Measurements from ENCODE around the gene MYO5B. TPM values are rescaled to one million over a fixed set of nuclear protein-coding genes. Genes with fewer than 3 reads are reported as not detected.

The MYO5B gene
- total RNA-seq, 2 experiments from 2014 or later: 0.78 TPM; not detected in 1

GRCh38 chr18:50061876-50062517 lies 132.9 kb downstream of the MYO5B start:
- no peak for DNase-seq
- no peaks in the 10 kb centered on the region for H3K4me1 Mint-ChIP-seq
- H3K4me3 Mint-ChIP-seq: no peak overlapping the region
- H3K27ac Mint-ChIP-seq: no peak overlapping the region
- no peaks in the 10 kb centered on the region for H3K9me3 Mint-ChIP-seq
- no peaks in the 10 kb centered on the region for H3K36me3 Mint-ChIP-seq
- peaks cover 9% of the 10 kb centered on the region for H3K27me3 Mint-ChIP-seq

GRCh38 chr18:50060822-50061221 lies 134.1 kb downstream of the MYO5B start:
- H3K27me3 Mint-ChIP-seq: peaks cover 9% of the 10 kb centered on the region
- DNase-seq: no peak
- H3K4me1 Mint-ChIP-seq: no peaks in the 10 kb centered on the region
- H3K9me3 Mint-ChIP-seq: no peaks in the 10 kb centered on the region
- no peaks in the 10 kb centered on the region for H3K36me3 Mint-ChIP-seq
- H3K27ac Mint-ChIP-seq: no peak overlapping the region
- H3K4me3 Mint-ChIP-seq: no peak overlapping the region

- H3K27me3 Mint-ChIP-seq: peaks cover 13% of the 10 kb centered on the region
- DNase-seq: no peak
- no peak overlapping the region for H3K4me3 Mint-ChIP-seq
- no peak overlapping the region for H3K27ac Mint-ChIP-seq
- H3K36me3 Mint-ChIP-seq: no peaks in the 10 kb centered on the region
- H3K9me3 Mint-ChIP-seq: no peaks in the 10 kb centered on the region
- H3K4me1 Mint-ChIP-seq: no peaks in the 10 kb centered on the region
These were observed 136.2 kb downstream of the MYO5B start for GRCh38 chr18:50058731-50059130.

GRCh38 chr18:50057009-50057408 lies 137.9 kb downstream of the MYO5B start:
- no peaks in the 10 kb centered on the region for H3K9me3 Mint-ChIP-seq
- H3K36me3 Mint-ChIP-seq: no peaks in the 10 kb centered on the region
- H3K4me3 Mint-ChIP-seq: no peak overlapping the region
- no peaks in the 10 kb centered on the region for H3K4me1 Mint-ChIP-seq
- DNase-seq: no peak
- H3K27me3 Mint-ChIP-seq: peaks cover 11% of the 10 kb centered on the region
- H3K27ac Mint-ChIP-seq: no peak overlapping the region

GRCh38 chr18:50056185-50056584 lies 138.8 kb downstream of the MYO5B start:
- H3K36me3 Mint-ChIP-seq: no peaks in the 10 kb centered on the region
- no peaks in the 10 kb centered on the region for H3K9me3 Mint-ChIP-seq
- no peak for DNase-seq
- no peak overlapping the region for H3K27ac Mint-ChIP-seq
- H3K4me1 Mint-ChIP-seq: no peaks in the 10 kb centered on the region
- no peak overlapping the region for H3K4me3 Mint-ChIP-seq
- peaks cover 11% of the 10 kb centered on the region for H3K27me3 Mint-ChIP-seq

GRCh38 chr18:50055488-50055887 lies 139.5 kb downstream of the MYO5B start:
- Mint-ChIP-seq H3K27me3 (peaks cover 11% of the 10 kb centered on the region), H3K9me3 (no peaks in the 10 kb centered on the region), H3K36me3 (no peaks in the 10 kb centered on the region), H3K4me1 (no peaks in the 10 kb centered on the region), H3K4me3 (no peak overlapping the region), H3K27ac (no peak overlapping the region)
- no peak for DNase-seq

- no peaks in the 10 kb centered on the region for H3K4me1 Mint-ChIP-seq
- H3K36me3 Mint-ChIP-seq: no peaks in the 10 kb centered on the region
- H3K27me3 Mint-ChIP-seq: peaks cover 7% of the 10 kb centered on the region
- DNase-seq: no peak
- H3K9me3 Mint-ChIP-seq: no peaks in the 10 kb centered on the region
- H3K4me3 Mint-ChIP-seq: no peak overlapping the region
- no peak overlapping the region for H3K27ac Mint-ChIP-seq
These were observed 141.8 kb downstream of the MYO5B start for GRCh38 chr18:50053111-50053510.

- DNase-seq: no peak
- no peak overlapping the region for H3K27ac Mint-ChIP-seq
- no peak overlapping the region for H3K4me3 Mint-ChIP-seq
- H3K4me1 Mint-ChIP-seq: no peaks in the 10 kb centered on the region
- peaks cover 7% of the 10 kb centered on the region for H3K27me3 Mint-ChIP-seq
- no peaks in the 10 kb centered on the region for H3K36me3 Mint-ChIP-seq
- H3K9me3 Mint-ChIP-seq: no peaks in the 10 kb centered on the region
These were observed 143.7 kb downstream of the MYO5B start for GRCh38 chr18:50051288-50051687.

- H3K4me3 Mint-ChIP-seq: no peak overlapping the region
- DNase-seq: no peak
- no peaks in the 10 kb centered on the region for H3K9me3 Mint-ChIP-seq
- H3K4me1 Mint-ChIP-seq: no peaks in the 10 kb centered on the region
- H3K27me3 Mint-ChIP-seq: peaks cover 14% of the 10 kb centered on the region
- no peak overlapping the region for H3K27ac Mint-ChIP-seq
- H3K36me3 Mint-ChIP-seq: no peaks in the 10 kb centered on the region
These were observed 149.8 kb downstream of the MYO5B start for GRCh38 chr18:50045126-50045525.

- peaks cover 14% of the 10 kb centered on the region for H3K27me3 Mint-ChIP-seq
- H3K9me3 Mint-ChIP-seq: no peaks in the 10 kb centered on the region
- H3K4me3 Mint-ChIP-seq: no peak overlapping the region
- H3K27ac Mint-ChIP-seq: no peak overlapping the region
- H3K36me3 Mint-ChIP-seq: no peaks in the 10 kb centered on the region
- no peak for DNase-seq
- no peaks in the 10 kb centered on the region for H3K4me1 Mint-ChIP-seq
These were observed 150.5 kb downstream of the MYO5B start for GRCh38 chr18:50044402-50044801.

GRCh38 chr18:50042611-50043010 lies 152.3 kb downstream of the MYO5B start:
- H3K4me3 Mint-ChIP-seq: no peak overlapping the region
- peaks cover 2% of the 10 kb centered on the region for H3K4me1 Mint-ChIP-seq
- no peaks in the 10 kb centered on the region for H3K9me3 Mint-ChIP-seq
- peaks cover 19% of the 10 kb centered on the region for H3K27me3 Mint-ChIP-seq
- no peak for DNase-seq
- no peaks in the 10 kb centered on the region for H3K36me3 Mint-ChIP-seq
- no peak overlapping the region for H3K27ac Mint-ChIP-seq

GRCh38 chr18:50039746-50040145 lies 155.2 kb downstream of the MYO5B start:
- no peak for DNase-seq
- Mint-ChIP-seq H3K9me3 (no peaks in the 10 kb centered on the region), H3K27ac (no peak overlapping the region), H3K4me1 (peaks cover 2% of the 10 kb centered on the region), H3K4me3 (no peak overlapping the region), H3K36me3 (no peaks in the 10 kb centered on the region), H3K27me3 (peaks cover 19% of the 10 kb centered on the region)

- DNase-seq: no peak
- no peak overlapping the region for H3K4me3 Mint-ChIP-seq
- peaks cover 2% of the 10 kb centered on the region for H3K4me1 Mint-ChIP-seq
- H3K9me3 Mint-ChIP-seq: no peaks in the 10 kb centered on the region
- H3K27me3 Mint-ChIP-seq: peaks cover 23% of the 10 kb centered on the region
- no peak overlapping the region for H3K27ac Mint-ChIP-seq
- H3K36me3 Mint-ChIP-seq: no peaks in the 10 kb centered on the region
These were observed 156.5 kb downstream of the MYO5B start for GRCh38 chr18:50038448-50038847.

- DNase-seq: no peak
- no peaks in the 10 kb centered on the region for H3K36me3 Mint-ChIP-seq
- H3K9me3 Mint-ChIP-seq: no peaks in the 10 kb centered on the region
- no peak overlapping the region for H3K4me3 Mint-ChIP-seq
- H3K27me3 Mint-ChIP-seq: peaks cover 21% of the 10 kb centered on the region
- H3K4me1 Mint-ChIP-seq: peaks cover 6% of the 10 kb centered on the region
- H3K27ac Mint-ChIP-seq: no peak overlapping the region
These were observed 160.9 kb downstream of the MYO5B start for GRCh38 chr18:50034029-50034428.

- Mint-ChIP-seq H3K4me1 (peaks cover 4% of the 10 kb centered on the region), H3K4me3 (no peak overlapping the region)
- DNase-seq: no peak
These were observed 161.9 kb downstream of the MYO5B start for GRCh38 chr18:50033004-50033403.

GRCh38 chr18:50030146-50030545 lies 164.8 kb downstream of the MYO5B start:
- Mint-ChIP-seq H3K4me1 (peaks cover 4% of the 10 kb centered on the region), H3K36me3 (no peaks in the 10 kb centered on the region), H3K9me3 (peaks cover 2% of the 10 kb centered on the region), H3K4me3 (no peak overlapping the region), H3K27me3 (peaks cover 24% of the 10 kb centered on the region), H3K27ac (no peak overlapping the region)
- no peak for DNase-seq

More at GRCh38 chr18:50033004-50033403, 161.9 kb downstream of the MYO5B start:
- H3K9me3 Mint-ChIP-seq: no peaks in the 10 kb centered on the region
- no peaks in the 10 kb centered on the region for H3K36me3 Mint-ChIP-seq
- peaks cover 18% of the 10 kb centered on the region for H3K27me3 Mint-ChIP-seq
- H3K27ac Mint-ChIP-seq: no peak overlapping the region

All from activated naive CD8-positive, alpha-beta T cell treated with anti-CD3 and anti-CD28 coated beads for 36 hours (primary cell).